ENCODE data around the gene ORC3.
"Not testable (repeated sequence)": the region's sequence is repeated elsewhere in the genome, so short reads cannot be mapped to it uniquely, and the experiment has no call there.

ORC3 gene

GRCh38 chr6:87663434-87663833, 73.5 kb downstream of the ORC3 start:
- no peak for DNase-seq

- DNase-seq: no peak
These were observed 75.1 kb downstream of the ORC3 start for GRCh38 chr6:87664921-87665485.

GRCh38 chr6:87667032-87667431, 77.1 kb downstream of the ORC3 start:
- DNase-seq: no peak

GRCh38 chr6:87668013-87668412, 78.1 kb downstream of the ORC3 start:
- no peak for DNase-seq

- DNase-seq: no peak
These were observed 79.1 kb downstream of the ORC3 start for GRCh38 chr6:87669051-87669450.

- DNase-seq: no peak
These were observed 80.8 kb downstream of the ORC3 start for GRCh38 chr6:87670707-87671106.

GRCh38 chr6:87671555-87672029, 81.7 kb downstream of the ORC3 start:
- no peak for DNase-seq

- no peak for DNase-seq
These were observed 82.7 kb downstream of the ORC3 start for GRCh38 chr6:87672641-87673040.

- no peak for DNase-seq
These were observed 83.3 kb downstream of the ORC3 start for GRCh38 chr6:87673237-87673636.

GRCh38 chr6:87674290-87674689, 84.4 kb downstream of the ORC3 start:
- DNase-seq: no peak

- no peak for DNase-seq
These were observed 85.2 kb downstream of the ORC3 start for GRCh38 chr6:87675004-87675681.

GRCh38 chr6:87682310-87682709, 92.4 kb downstream of the ORC3 start:
- DNase-seq: no peak

- DNase-seq: no peak
These were observed 94.0 kb downstream of the ORC3 start for GRCh38 chr6:87683890-87684289.

GRCh38 chr6:87684895-87685654, 95.1 kb downstream of the ORC3 start:
- DNase-seq: no peak

GRCh38 chr6:87686636-87687205, 96.8 kb downstream of the ORC3 start:
- not testable (repeated sequence) for DNase-seq

GRCh38 chr6:87687296-87687695, 97.4 kb downstream of the ORC3 start:
- DNase-seq: no peak

GRCh38 chr6:87687893-87688292, 98.0 kb downstream of the ORC3 start:
- not testable (repeated sequence) for DNase-seq

GRCh38 chr6:87690441-87690840, 100.5 kb downstream of the ORC3 start:
- no peak for DNase-seq

- no peak for DNase-seq
These were observed 102.2 kb downstream of the ORC3 start for GRCh38 chr6:87692086-87692485.

GRCh38 chr6:87696817-87697216, 106.9 kb downstream of the ORC3 start:
- DNase-seq: not testable (repeated sequence)

- DNase-seq: peak in 1 of 2 experiments; percentile 49
These were observed 107.9 kb downstream of the ORC3 start for GRCh38 chr6:87697581-87698546.

- DNase-seq: no peak
These were observed 108.6 kb downstream of the ORC3 start for GRCh38 chr6:87698547-87699006.
